HepG2 (cell line): ENCODE results near the gene COBLL1. TPM values are rescaled to one million over a fixed set of nuclear protein-coding genes. Genes with fewer than 3 reads are reported as not detected.
A peak's percentile ranks its signal among the peaks of the same experiment; 100 is the strongest.

Experiments
- BATF2 ChIP-seq: sonication (generic); formaldehyde crosslinking; IDR thresholded peaks from 2 replicates; pipeline ENCODE4 v1.8.0; 2022; ENCODE audit warnings: mild to moderate bottlenecking, missing genetic modification reagents, moderate library complexity
- CEBPB ChIP-seq: IDR thresholded peaks from 2 replicates; pipeline ENCODE4 v1.6.1; 2011; ENCODE audit warnings: low read depth, low read length, improper control_type of control experiment, borderline replicate concordance
- CENPBD1 ChIP-seq: sonication (generic); formaldehyde crosslinking; IDR thresholded peaks from 2 replicates; pipeline ENCODE4 v1.8.0; 2022; ENCODE audit warnings: missing genetic modification reagents, low read depth, mild to moderate bottlenecking, borderline replicate concordance
- CHD4 ChIP-seq: fragments of 200-600 bp; sonication (generic); IDR thresholded peaks from 2 replicates; pipeline ENCODE4 v1.7.0; 2017; ENCODE audit warnings: mild to moderate bottlenecking, low read length, borderline replicate concordance
- KLF6 ChIP-seq: IDR thresholded peaks from 2 replicates; pipeline ENCODE4 v1.8.0; 2016; ENCODE audit warnings: missing biosample characterization, missing genetic modification reagents
- MYC ChIP-seq: sonication (generic); formaldehyde crosslinking; IDR thresholded peaks from 2 replicates; pipeline ENCODE4 v1.9.0; 2021; ENCODE audit warnings: missing genetic modification reagents, borderline replicate concordance
- PLRG1 ChIP-seq: fragments of 450-650 bp; conservative IDR thresholded peaks from 2 replicates; pipeline ENCODE4 v1.6.1; 2016
- RAD51 ChIP-seq: fragments of 450-650 bp; IDR thresholded peaks from 2 replicates; pipeline ENCODE4 v1.6.1; 2016; ENCODE audit warnings: borderline replicate concordance
- RARG ChIP-seq: sonication (generic); formaldehyde crosslinking; IDR thresholded peaks from 2 replicates; pipeline ENCODE4 v1.4.0; 2020; ENCODE audit warnings: low read depth, mild to moderate bottlenecking, missing genetic modification reagents
- RXRB ChIP-seq: IDR thresholded peaks from 2 replicates; pipeline ENCODE4 v1.6.1; 2016; ENCODE audit warnings: borderline replicate concordance, missing genetic modification reagents, missing compliant biosample characterization
- SMYD3 ChIP-seq: sonication (generic); formaldehyde crosslinking; IDR thresholded peaks from 2 replicates; pipeline ENCODE4 v1.8.1; 2023; ENCODE audit warnings: mild to moderate bottlenecking, missing genetic modification reagents
- SOX6 ChIP-seq, 2 experiments: fragments of 450-650 bp in 1 of 2; sonication (generic) in 1 of 2; formaldehyde crosslinking in 1 of 2; IDR thresholded peaks; 2 replicates each; pipeline versions ENCODE4 v1.4.0 to v1.6.1; 2017 to 2020; ENCODE audit warnings: antibody characterized with exemption in 1 of 2, mild to moderate bottlenecking in 1 of 2, missing genetic modification reagents in 1 of 2
- SRSF9 ChIP-seq: fragments of 200-400 bp; formaldehyde crosslinking; IDR thresholded peaks from 2 replicates; pipeline ENCODE4 v1.6.1; 2018; ENCODE audit warnings: borderline replicate concordance, mild to moderate bottlenecking, low read depth, low read length; ENCODE audit not compliant: insufficient read depth, poor library complexity, severe bottlenecking
- ZBTB1 ChIP-seq: sonication (generic); formaldehyde crosslinking; IDR thresholded peaks from 2 replicates; pipeline ENCODE4 v1.4.0; 2020; ENCODE audit warnings: missing genetic modification reagents, borderline replicate concordance
- ZNF121 ChIP-seq: sonication (generic); formaldehyde crosslinking; IDR thresholded peaks from 2 replicates; pipeline ENCODE4 v1.5.0; 2020; ENCODE audit warnings: mild to moderate bottlenecking, missing genetic modification reagents
- ZNF143 ChIP-seq: sonication (generic); formaldehyde crosslinking; IDR thresholded peaks from 2 replicates; pipeline ENCODE4 v1.4.0; 2020; ENCODE audit warnings: missing genetic modification reagents
- ZNF18 ChIP-seq: sonication (generic); formaldehyde crosslinking; IDR thresholded peaks from 2 replicates; pipeline ENCODE4 v1.8.0; 2022; ENCODE audit warnings: mild to moderate bottlenecking, missing genetic modification reagents; ENCODE audit not compliant: insufficient replicate concordance
- ZNF317 ChIP-seq: sonication (generic); formaldehyde crosslinking; IDR thresholded peaks from 2 replicates; pipeline ENCODE4 v1.5.0; 2020; ENCODE audit warnings: mild to moderate bottlenecking, missing genetic modification reagents
- ZNF335 ChIP-seq: sonication (generic); formaldehyde crosslinking; IDR thresholded peaks from 2 replicates; pipeline ENCODE4 v1.4.0; 2020; ENCODE audit warnings: missing genetic modification reagents
- ZNF597 ChIP-seq: sonication (generic); formaldehyde crosslinking; IDR thresholded peaks from 2 replicates; pipeline ENCODE4 v1.5.0; 2020; ENCODE audit warnings: missing genetic modification reagents
- polyA plus RNA-seq, 8 experiments: library from polyadenylated mRNA; depleted of rRNA in 3 of 8; stranded (reverse) in 7 of 8; unstranded in 1 of 8; fragments of >200 nt; fragmentation: Illumina TruSeq in 4 of 8; extraction: Trizol in 4 of 8; gene quantifications; 2 replicates each; pipeline versions ENCODE4 v1.2.1 to v1.2.3, GENCODE V29; 2011 to 2016; ENCODE audit warnings: low read depth in 4 of 8, missing spikeins in 1 of 8, mixed read lengths in 1 of 8; ENCODE audit not compliant: insufficient read depth in 1 of 8
- total RNA-seq, 5 experiments: library from RNA; depleted of rRNA; stranded (reverse); fragments of >200 nt; fragmentation: Illumina TruSeq; extraction: Trizol; gene quantifications; 2 replicates each; pipeline ENCODE4 v1.2.3, GENCODE V29; 2016; ENCODE audit warnings: low read depth in 1 of 5
- TF ChIP-seq, protein P1 (sequence below): sonication (generic); formaldehyde crosslinking; IDR thresholded peaks from 2 replicates; pipeline ENCODE4 v1.5.1; 2020; ENCODE audit warnings: mild to moderate bottlenecking, missing genetic modification reagents, moderate library complexity
- TF ChIP-seq, protein P2 (sequence below): sonication (generic); formaldehyde crosslinking; IDR thresholded peaks from 2 replicates; pipeline ENCODE4 v1.4.0; 2020; ENCODE audit warnings: low read depth, mild to moderate bottlenecking, missing genetic modification reagents
- TF ChIP-seq, protein P3 (sequence below): sonication (generic); formaldehyde crosslinking; IDR thresholded peaks from 2 replicates; pipeline ENCODE4 v1.5.0; 2020; ENCODE audit warnings: missing genetic modification reagents

Gene COBLL1
- total and polyA plus RNA-seq, 2 of the 13 experiments (the other 11 are each of a cell fraction or from before 2014, with no cell fraction given), result 32.6 to 86.8 TPM

GRCh38 chr2:164711766-164712138 lies 129.9 kb downstream of the COBLL1 start (continued):
- TF ChIP-seq RXRB (CRISPR knock-in tag) (no peak; the same call in 1 of the 2 replicates), BATF2 (CRISPR knock-in tag) (no peak), CENPBD1 (CRISPR knock-in tag) (no peak), ZNF317 (CRISPR knock-in tag) (no peak), SRSF9 (no peak), SOX6 (IDR thresholded peaks at IDR 0.05) (no peak), SOX6 (CRISPR knock-in tag; IDR thresholded peaks at IDR 0.05) (peak; percentile 13; the same call in 1 of the 2 replicates), MYC (no peak), PLRG1 (no peak), KLF6 (CRISPR knock-in tag) (no peak), RAD51 (no peak), ZNF597 (CRISPR knock-in tag) (no peak), ZNF335 (CRISPR knock-in tag) (no peak), ZBTB1 (CRISPR knock-in tag) (no peak), SMYD3 (no peak), CEBPB (no peak), ZNF121 (CRISPR knock-in tag) (no peak), RARG (CRISPR knock-in tag) (no peak), CHD4 (peak; percentile 16; the same call in 1 of the 2 replicates), ZNF18 (CRISPR knock-in tag) (no peak), ZNF143 (no peak)
- TF ChIP-seq, protein P1, sequence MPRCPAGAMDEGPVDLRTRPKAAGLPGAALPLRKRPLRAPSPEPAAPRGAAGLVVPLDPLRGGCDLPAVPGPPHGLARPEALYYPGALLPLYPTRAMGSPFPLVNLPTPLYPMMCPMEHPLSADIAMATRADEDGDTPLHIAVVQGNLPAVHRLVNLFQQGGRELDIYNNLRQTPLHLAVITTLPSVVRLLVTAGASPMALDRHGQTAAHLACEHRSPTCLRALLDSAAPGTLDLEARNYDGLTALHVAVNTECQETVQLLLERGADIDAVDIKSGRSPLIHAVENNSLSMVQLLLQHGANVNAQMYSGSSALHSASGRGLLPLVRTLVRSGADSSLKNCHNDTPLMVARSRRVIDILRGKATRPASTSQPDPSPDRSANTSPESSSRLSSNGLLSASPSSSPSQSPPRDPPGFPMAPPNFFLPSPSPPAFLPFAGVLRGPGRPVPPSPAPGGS, result no peak
- TF ChIP-seq, protein P2, sequence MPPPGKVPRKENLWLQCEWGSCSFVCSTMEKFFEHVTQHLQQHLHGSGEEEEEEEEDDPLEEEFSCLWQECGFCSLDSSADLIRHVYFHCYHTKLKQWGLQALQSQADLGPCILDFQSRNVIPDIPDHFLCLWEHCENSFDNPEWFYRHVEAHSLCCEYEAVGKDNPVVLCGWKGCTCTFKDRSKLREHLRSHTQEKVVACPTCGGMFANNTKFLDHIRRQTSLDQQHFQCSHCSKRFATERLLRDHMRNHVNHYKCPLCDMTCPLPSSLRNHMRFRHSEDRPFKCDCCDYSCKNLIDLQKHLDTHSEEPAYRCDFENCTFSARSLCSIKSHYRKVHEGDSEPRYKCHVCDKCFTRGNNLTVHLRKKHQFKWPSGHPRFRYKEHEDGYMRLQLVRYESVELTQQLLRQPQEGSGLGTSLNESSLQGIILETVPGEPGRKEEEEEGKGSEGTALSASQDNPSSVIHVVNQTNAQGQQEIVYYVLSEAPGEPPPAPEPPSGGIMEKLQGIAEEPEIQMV, result no peak
- TF ChIP-seq, protein P3, sequence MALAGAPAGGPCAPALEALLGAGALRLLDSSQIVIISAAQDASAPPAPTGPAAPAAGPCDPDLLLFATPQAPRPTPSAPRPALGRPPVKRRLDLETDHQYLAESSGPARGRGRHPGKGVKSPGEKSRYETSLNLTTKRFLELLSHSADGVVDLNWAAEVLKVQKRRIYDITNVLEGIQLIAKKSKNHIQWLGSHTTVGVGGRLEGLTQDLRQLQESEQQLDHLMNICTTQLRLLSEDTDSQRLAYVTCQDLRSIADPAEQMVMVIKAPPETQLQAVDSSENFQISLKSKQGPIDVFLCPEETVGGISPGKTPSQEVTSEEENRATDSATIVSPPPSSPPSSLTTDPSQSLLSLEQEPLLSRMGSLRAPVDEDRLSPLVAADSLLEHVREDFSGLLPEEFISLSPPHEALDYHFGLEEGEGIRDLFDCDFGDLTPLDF (CRISPR knock-in tag), result no peak
